Testis (tissue), 3 donors: ENCODE results near the gene ZNF133. TPM values are rescaled to one million over a fixed set of nuclear protein-coding genes. Genes with fewer than 3 reads are reported as not detected.

Experiments used
- DNase-seq: peaks from one replicate; pipeline ENCODE4 v3.0.0-alpha.2; 2019
- H3K27ac ChIP-seq, 2 donors: fragments of 200-600 bp; sonication (generic); one replicate each; pipeline ENCODE4 v1.5.1; 2019
- H3K27me3 ChIP-seq: fragments of 200-600 bp; sonication (generic); one replicate; pipeline ENCODE4 v1.5.1; 2019
- H3K36me3 ChIP-seq: fragments of 200-600 bp; sonication (generic); one replicate; pipeline ENCODE4 v1.5.1; 2017; ENCODE audit warnings: low read depth; ENCODE audit errors: missing control alignments
- H3K4me1 ChIP-seq: fragments of 200-600 bp; sonication (generic); one replicate; pipeline ENCODE4 v1.5.1; 2019
- H3K4me3 ChIP-seq, 2 donors: fragments of 200-600 bp; sonication (generic); one replicate each; pipeline ENCODE4 v1.5.1; 2017 to 2019
- H3K9me3 ChIP-seq: fragments of 200-600 bp; sonication (generic); one replicate; pipeline ENCODE4 v1.5.1; 2017
- POLR2A ChIP-seq: fragments of 450-650 bp; IDR thresholded peaks from one replicate; pipeline ENCODE4 v1.6.1; 2017; ENCODE audit warnings: antibody characterized with exemption, mild to moderate bottlenecking, moderate library complexity
- WGBS, 2 donors: methylation state at CpG; one replicate each; pipeline ENCODE4 v1.1.5; 2018; 5-methylcytosine and 5-hydroxymethylcytosine counted together
- intact Hi-C: fragments of 100-400 bp; cut with DNase I; formaldehyde crosslinking; loops from one replicate; pipeline ENCODE4 v1.15.1; 2023; ENCODE audit warnings: low total_unique reads
- polyA plus RNA-seq: library from polyadenylated mRNA; stranded (reverse); fragments of 350-450 nt; fragmentation: Illumina TruSeq; extraction: RNeasy Lipid Tissue Mini Kit (QIAGEN cat#74804); gene quantifications from one replicate; pipeline ENCODE4 v1.2.3, GENCODE V29; 2014; ENCODE audit warnings: low read depth, low replicate concordance; ENCODE audit not compliant: insufficient read depth
- total RNA-seq, 2 donors: library from RNA; depleted of rRNA; stranded (reverse); fragments of >200 nt; gene quantifications; one replicate each; pipeline ENCODE4 v1.2.3, GENCODE V29; 2016
- TF ChIP-seq, protein P1 (sequence below), 3 experiments: fragments of 450-650 bp in 2 of 3; fragments of 200-600 bp in 1 of 3; sonication (generic) in 1 of 3; IDR thresholded peaks; one replicate each; pipeline ENCODE4 v1.5.1; 2016 to 2019; ENCODE audit warnings: antibody characterized with exemption in 3 of 3, mild to moderate bottlenecking in 2 of 3, moderate library complexity in 1 of 3

ZNF133 gene
- total and polyA plus RNA-seq, 3 donors from 2014 or later = 13.2 to 17.1 (median 17.0) TPM

DNA sequence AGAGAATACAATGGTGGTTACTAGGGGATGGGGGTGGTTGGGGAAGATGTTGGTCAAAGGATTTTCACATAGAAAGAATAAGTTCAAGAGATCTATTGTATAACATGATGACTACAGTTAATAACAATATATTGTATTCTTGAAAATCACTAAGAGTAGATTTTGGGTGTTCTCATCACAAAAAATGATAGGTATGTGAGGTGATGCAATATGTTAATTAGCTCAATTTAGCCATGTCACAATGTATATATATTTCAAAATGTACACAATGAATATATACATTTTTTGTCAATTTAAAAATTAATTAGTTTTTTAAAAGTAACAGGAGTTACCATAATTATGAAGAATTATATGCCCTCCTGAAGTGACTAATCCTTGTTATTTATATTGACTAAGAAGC, 22.3 kb downstream of the ZNF133 start:
- Histone ChIP-seq H3K36me3 (no peaks in the 10 kb centered on the region), H3K27ac (no peak overlapping the region), H3K4me1 (no peaks in the 10 kb centered on the region), H3K4me3 (no peak overlapping the region), H3K9me3 (no peaks in the 10 kb centered on the region), H3K27me3 (no peaks in the 10 kb centered on the region)
- intact Hi-C loops = no loop called here
- DNase-seq = no peak
- TF ChIP-seq POLR2A = no peak
- TF ChIP-seq, protein P1, sequence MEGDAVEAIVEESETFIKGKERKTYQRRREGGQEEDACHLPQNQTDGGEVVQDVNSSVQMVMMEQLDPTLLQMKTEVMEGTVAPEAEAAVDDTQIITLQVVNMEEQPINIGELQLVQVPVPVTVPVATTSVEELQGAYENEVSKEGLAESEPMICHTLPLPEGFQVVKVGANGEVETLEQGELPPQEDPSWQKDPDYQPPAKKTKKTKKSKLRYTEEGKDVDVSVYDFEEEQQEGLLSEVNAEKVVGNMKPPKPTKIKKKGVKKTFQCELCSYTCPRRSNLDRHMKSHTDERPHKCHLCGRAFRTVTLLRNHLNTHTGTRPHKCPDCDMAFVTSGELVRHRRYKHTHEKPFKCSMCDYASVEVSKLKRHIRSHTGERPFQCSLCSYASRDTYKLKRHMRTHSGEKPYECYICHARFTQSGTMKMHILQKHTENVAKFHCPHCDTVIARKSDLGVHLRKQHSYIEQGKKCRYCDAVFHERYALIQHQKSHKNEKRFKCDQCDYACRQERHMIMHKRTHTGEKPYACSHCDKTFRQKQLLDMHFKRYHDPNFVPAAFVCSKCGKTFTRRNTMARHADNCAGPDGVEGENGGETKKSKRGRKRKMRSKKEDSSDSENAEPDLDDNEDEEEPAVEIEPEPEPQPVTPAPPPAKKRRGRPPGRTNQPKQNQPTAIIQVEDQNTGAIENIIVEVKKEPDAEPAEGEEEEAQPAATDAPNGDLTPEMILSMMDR (IDR thresholded peaks at IDR 0.05) = no peak

DNA sequence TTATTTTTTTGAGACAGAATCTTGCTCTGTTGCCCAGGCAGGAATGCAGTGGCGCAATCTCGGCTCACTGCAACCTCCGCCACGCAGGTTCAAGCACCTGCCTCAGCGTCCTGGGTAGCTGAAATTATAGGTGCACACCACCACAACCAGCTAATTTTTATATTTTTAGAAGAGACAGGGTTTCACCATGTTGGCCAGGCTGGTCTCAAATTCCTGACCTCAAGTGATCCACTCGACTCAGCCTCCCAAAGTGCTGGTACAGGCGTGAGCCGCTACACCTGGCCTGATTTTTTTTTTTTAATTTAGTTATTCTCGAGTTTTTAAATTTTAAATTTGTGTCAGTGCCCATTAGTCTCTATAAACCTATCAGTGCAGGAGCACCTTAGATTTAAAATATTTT, 24.4 kb downstream of the ZNF133 start:
- no peaks in the 10 kb centered on the region for H3K4me1 ChIP-seq
- no peaks in the 10 kb centered on the region for H3K36me3 ChIP-seq
- no peaks in the 10 kb centered on the region for H3K27me3 ChIP-seq
- no peak overlapping the region for H3K27ac ChIP-seq
- no peaks in the 10 kb centered on the region for H3K9me3 ChIP-seq
- H3K4me3 ChIP-seq = no peak overlapping the region
- 92 to 97% methylated on average over 9 of the region's 9 CpGs for WGBS, 2 donors
- intact Hi-C loops = no loop called here
- no peak for DNase-seq
- TF ChIP-seq, protein P1 (IDR thresholded peaks at IDR 0.05) = no peak
- no peak for TF ChIP-seq POLR2A

DNA sequence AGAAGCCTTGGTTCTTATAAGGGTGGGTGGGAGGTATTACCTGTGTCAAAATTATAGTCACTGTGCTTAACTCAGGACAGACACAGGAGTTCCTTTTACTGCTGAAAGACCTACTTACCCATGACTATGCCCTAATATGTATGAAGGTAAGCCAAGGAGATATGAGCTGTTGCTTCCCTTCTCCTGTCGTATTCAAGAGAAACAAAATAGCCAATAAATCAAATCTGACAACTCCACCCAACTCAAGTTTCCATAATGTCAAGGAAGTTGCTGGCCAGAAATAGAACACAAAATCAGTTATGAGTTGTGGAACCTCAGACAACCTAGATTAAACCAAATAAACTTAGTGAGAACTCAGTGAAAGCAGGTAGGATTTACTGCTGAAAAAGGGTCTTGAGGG, 25.1 kb downstream of the ZNF133 start:
- H3K9me3 ChIP-seq = no peaks in the 10 kb centered on the region
- no peak overlapping the region for H3K27ac ChIP-seq
- intact Hi-C loops = no loop called here
- no peak overlapping the region for H3K4me3 ChIP-seq
- TF ChIP-seq, protein P1 (IDR thresholded peaks at IDR 0.05) = no peak
- TF ChIP-seq POLR2A = no peak
- H3K36me3 ChIP-seq = no peaks in the 10 kb centered on the region
- H3K27me3 ChIP-seq = no peaks in the 10 kb centered on the region
- WGBS, 2 donors = 36 to 57% methylated on average over 1 of the region's 1 CpG
- no peaks in the 10 kb centered on the region for H3K4me1 ChIP-seq
- DNase-seq = no peak

DNA sequence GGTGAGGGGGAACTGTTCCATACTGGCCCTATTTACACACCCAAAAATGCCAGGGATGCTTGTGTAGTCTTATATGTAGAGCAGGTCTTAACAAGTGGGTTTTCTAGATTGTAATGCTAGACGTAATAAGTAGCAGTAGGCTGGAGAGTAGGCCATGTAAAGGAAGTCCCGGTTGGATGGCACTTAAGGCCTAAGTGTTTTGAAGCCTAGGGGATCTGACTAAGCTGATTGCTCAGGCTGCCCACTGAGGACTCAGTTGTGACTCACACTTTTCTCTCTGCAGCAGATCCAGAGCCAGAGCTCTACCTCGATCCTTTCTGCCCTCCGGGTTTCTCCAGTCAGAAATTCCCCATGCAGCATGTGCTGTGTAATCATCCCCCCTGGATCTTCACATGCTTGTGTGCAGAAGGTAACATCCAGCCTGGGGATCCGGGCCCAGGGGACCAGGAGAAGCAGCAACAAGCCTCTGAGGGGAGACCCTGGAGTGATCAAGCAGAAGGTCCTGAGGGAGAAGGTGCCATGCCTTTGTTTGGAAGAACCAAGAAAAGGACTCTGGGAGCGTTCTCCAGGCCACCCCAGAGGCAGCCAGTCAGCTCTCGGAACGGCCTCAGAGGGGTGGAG, 26.6 kb downstream of the ZNF133 start:
- Histone ChIP-seq H3K4me1 (no peaks in the 10 kb centered on the region), H3K27me3 (no peaks in the 10 kb centered on the region), H3K36me3 (no peaks in the 10 kb centered on the region), H3K4me3 (no peak overlapping the region), H3K27ac (no peak overlapping the region), H3K9me3 (no peaks in the 10 kb centered on the region)
- DNase-seq = no peak
- TF ChIP-seq, protein P1 (IDR thresholded peaks at IDR 0.05) = no peak
- no peak for TF ChIP-seq POLR2A
- WGBS, 2 donors = 95 to 97% methylated on average over 7 to 8 of the region's 8 CpGs
- intact Hi-C loops = no loop called here

DNA sequence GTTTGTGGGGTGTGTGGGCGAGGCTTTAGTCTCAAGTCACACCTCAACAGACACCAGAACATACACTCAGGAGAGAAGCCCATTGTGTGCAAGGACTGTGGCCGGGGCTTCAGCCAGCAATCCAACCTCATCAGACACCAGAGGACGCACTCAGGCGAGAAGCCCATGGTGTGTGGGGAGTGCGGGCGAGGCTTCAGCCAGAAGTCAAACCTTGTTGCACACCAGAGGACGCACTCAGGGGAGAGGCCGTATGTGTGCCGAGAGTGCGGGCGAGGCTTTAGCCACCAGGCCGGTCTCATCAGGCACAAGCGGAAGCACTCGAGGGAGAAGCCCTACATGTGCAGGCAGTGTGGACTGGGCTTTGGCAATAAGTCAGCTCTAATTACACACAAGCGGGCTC, 27.8 kb downstream of the ZNF133 start:
- TF ChIP-seq, protein P1 (IDR thresholded peaks at IDR 0.05) = no peak
- no peak for TF ChIP-seq POLR2A
- no peaks in the 10 kb centered on the region for H3K27me3 ChIP-seq
- DNase-seq = no peak
- 94 to 98% methylated on average over 14 to 15 of the region's 15 CpGs for WGBS, 2 donors
- H3K36me3 ChIP-seq = no peaks in the 10 kb centered on the region
- no peak overlapping the region for H3K4me3 ChIP-seq
- intact Hi-C loops = no loop called here
- no peak overlapping the region for H3K27ac ChIP-seq
- H3K4me1 ChIP-seq = no peaks in the 10 kb centered on the region
- no peaks in the 10 kb centered on the region for H3K9me3 ChIP-seq
